K562 (cell line): ENCODE data around the gene ABR. TPM values are rescaled to one million over a fixed set of nuclear protein-coding genes. Genes with fewer than 3 reads are reported as not detected.

Experiments
- BRF1 ChIP-seq: IDR thresholded peaks from 3 replicates; pipeline ENCODE4 v1.6.1; 2011; ENCODE audit warnings: borderline replicate concordance, mild to moderate bottlenecking; ENCODE audit not compliant: insufficient read length; ENCODE audit errors: extremely low read depth
- EP300 ChIP-seq: IDR thresholded peaks from 2 replicates; pipeline ENCODE4 v1.6.1; 2012; ENCODE audit warnings: low read length, improper control_type of control experiment
- FUS ChIP-seq: fragments of 200-400 bp; formaldehyde crosslinking; optimal IDR thresholded peaks from 2 replicates; pipeline ENCODE3; 2017; ENCODE audit warnings: low read depth, low read length
- NFRKB ChIP-seq: fragments of 450-650 bp; IDR thresholded peaks from 2 replicates; pipeline ENCODE4 v1.6.1; 2016; ENCODE audit warnings: low read depth
- PHB ChIP-seq: fragments of 250-450 bp; sonication (Bioruptor Pico); IDR thresholded peaks from 2 replicates; pipeline ENCODE4 v1.5.0; 2021
- POLR3A ChIP-seq: IDR thresholded peaks from 2 replicates; pipeline ENCODE4 v1.6.1; 2011; ENCODE audit warnings: borderline replicate concordance, mild to moderate bottlenecking, moderate library complexity; ENCODE audit not compliant: insufficient read length, insufficient read depth; ENCODE audit errors: extremely low read depth
- PRMT5 ChIP-seq: sonication (generic); formaldehyde crosslinking; IDR thresholded peaks from 2 replicates; pipeline ENCODE4 v1.5.0; 2020; ENCODE audit warnings: missing genetic modification reagents
- PTRF ChIP-seq: fragments of 450-650 bp; IDR thresholded peaks from 2 replicates; pipeline ENCODE4 v1.6.1; 2016; ENCODE audit warnings: mild to moderate bottlenecking, missing genetic modification characterization, missing compliant biosample characterization
- RBM34 ChIP-seq: fragments of 200-400 bp; formaldehyde crosslinking; IDR thresholded peaks from 2 replicates; pipeline ENCODE4 v1.6.1; 2018; ENCODE audit warnings: low read length, borderline replicate concordance; ENCODE audit not compliant: insufficient read depth
- RUNX1 ChIP-seq: sonication (generic); IDR thresholded peaks from 2 replicates; pipeline ENCODE4 v1.6.1; 2016; ENCODE audit warnings: antibody characterized with exemption, low read depth
- TCF3 ChIP-seq: sonication (generic); formaldehyde crosslinking; IDR thresholded peaks from 2 replicates; pipeline ENCODE4 v1.4.0; 2020; ENCODE audit warnings: mild to moderate bottlenecking, missing genetic modification reagents
- ZBED1 ChIP-seq: IDR thresholded peaks from 2 replicates; pipeline ENCODE4 v1.6.1; 2014
- ZNF165 ChIP-seq: fragments of 250-450 bp; sonication (Bioruptor Pico); IDR thresholded peaks from 2 replicates; pipeline ENCODE4 v1.4.0; 2020; ENCODE audit warnings: borderline replicate concordance
- ZNF175 ChIP-seq: fragments of 200-800 bp; sonication (Bioruptor generic); IDR thresholded peaks from 2 replicates; pipeline ENCODE4 v1.6.1; 2016; ENCODE audit warnings: low read depth, mild to moderate bottlenecking, missing genetic modification characterization, missing compliant biosample characterization
- ZNF384 ChIP-seq: IDR thresholded peaks from 2 replicates; pipeline ENCODE4 v1.6.1; 2012; ENCODE audit warnings: low read depth, low read length, improper control_type of control experiment
- polyA plus RNA-seq, 8 experiments: library from polyadenylated mRNA; depleted of rRNA in 4 of 8; stranded (reverse) in 5 of 8; unstranded in 3 of 8; fragments of >200 nt; fragmentation: Nextera tagmentation in 2 of 8; fragmentation: Illumina TruSeq in 1 of 8; extraction: Ambion mirVana in 2 of 8; extraction: Trizol in 1 of 8; gene quantifications; 2 replicates each; pipeline versions ENCODE4 v1.2.1 to v1.2.3, GENCODE V29; 2011 to 2014; ENCODE audit warnings: inconsistent platforms in 1 of 8, missing spikeins in 1 of 8
- total RNA-seq, 7 experiments: library from RNA; depleted of rRNA in 6 of 7; stranded (reverse); fragments of >200 nt in 6 of 7; fragmentation: Illumina TruSeq in 2 of 7; extraction: Trizol in 2 of 7; gene quantifications; 2 replicates each; pipeline versions ENCODE4 v1.2.1 to v1.2.3, GENCODE V29; 2011 to 2021; ENCODE audit warnings: low replicate concordance in 1 of 7
- TF ChIP-seq, protein P1 (sequence below): fragments of 250-450 bp; sonication (Bioruptor Pico); IDR thresholded peaks from 2 replicates; pipeline ENCODE4 v1.4.0; 2020
- TF ChIP-seq, protein P2 (sequence below): fragments of 250-450 bp; sonication (Bioruptor Pico); IDR thresholded peaks from 2 replicates; pipeline ENCODE4 v1.4.0; 2020; ENCODE audit warnings: mild to moderate bottlenecking, moderate library complexity
- TF ChIP-seq, protein P3 (sequence below): fragments of 200-800 bp; sonication (Bioruptor generic); IDR thresholded peaks from 2 replicates; pipeline ENCODE4 v1.6.1; 2017; ENCODE audit warnings: missing genetic modification characterization, missing compliant biosample characterization

Gene ABR
- total and polyA plus RNA-seq, 9 of the 15 experiments (the other 6 are each of a cell fraction or from before 2014, with no cell fraction given): 0.07 to 1.6 (median 0.37) TPM; not detected in 1

DNA sequence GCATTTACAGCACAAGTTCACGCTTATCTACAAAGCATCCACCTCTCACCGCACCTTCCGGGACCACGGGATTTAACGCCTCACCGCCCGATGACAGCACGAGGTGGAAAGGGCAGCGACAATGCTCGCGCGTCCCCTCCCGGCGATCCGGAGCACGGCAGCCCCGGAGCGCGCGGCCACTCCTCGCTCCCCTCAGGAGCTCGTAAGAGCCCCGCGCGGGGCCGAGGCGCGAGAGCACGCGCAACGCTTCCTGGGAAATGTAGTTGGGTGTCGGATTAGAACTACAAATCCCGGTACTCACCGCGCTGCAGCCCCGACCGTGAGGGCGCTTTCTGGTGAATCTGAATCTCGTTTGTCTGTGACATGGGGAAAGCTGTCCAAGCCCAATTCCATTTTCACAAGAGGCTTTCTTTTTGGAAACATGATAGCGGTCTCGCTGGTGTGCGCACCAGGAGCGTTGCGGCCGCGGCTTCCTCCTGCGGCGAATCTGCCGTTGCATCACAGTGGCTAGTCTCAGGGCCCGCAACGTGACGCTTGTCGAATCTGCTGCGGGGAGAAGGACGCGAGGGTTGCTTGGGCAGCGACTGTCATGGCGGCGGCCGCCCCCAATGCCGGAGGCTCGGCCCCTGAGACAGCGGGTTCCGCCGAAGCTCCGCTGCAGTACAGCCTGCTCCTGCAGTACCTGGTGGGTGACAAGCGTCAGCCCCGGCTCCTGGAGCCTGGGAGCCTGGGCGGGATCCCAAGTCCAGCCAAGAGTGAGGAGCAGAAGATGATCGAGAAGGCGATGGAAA, 183.0 kb downstream of the ABR start, which contains the start of gene TIMM22 (continued):
- TF ChIP-seq, protein P1, sequence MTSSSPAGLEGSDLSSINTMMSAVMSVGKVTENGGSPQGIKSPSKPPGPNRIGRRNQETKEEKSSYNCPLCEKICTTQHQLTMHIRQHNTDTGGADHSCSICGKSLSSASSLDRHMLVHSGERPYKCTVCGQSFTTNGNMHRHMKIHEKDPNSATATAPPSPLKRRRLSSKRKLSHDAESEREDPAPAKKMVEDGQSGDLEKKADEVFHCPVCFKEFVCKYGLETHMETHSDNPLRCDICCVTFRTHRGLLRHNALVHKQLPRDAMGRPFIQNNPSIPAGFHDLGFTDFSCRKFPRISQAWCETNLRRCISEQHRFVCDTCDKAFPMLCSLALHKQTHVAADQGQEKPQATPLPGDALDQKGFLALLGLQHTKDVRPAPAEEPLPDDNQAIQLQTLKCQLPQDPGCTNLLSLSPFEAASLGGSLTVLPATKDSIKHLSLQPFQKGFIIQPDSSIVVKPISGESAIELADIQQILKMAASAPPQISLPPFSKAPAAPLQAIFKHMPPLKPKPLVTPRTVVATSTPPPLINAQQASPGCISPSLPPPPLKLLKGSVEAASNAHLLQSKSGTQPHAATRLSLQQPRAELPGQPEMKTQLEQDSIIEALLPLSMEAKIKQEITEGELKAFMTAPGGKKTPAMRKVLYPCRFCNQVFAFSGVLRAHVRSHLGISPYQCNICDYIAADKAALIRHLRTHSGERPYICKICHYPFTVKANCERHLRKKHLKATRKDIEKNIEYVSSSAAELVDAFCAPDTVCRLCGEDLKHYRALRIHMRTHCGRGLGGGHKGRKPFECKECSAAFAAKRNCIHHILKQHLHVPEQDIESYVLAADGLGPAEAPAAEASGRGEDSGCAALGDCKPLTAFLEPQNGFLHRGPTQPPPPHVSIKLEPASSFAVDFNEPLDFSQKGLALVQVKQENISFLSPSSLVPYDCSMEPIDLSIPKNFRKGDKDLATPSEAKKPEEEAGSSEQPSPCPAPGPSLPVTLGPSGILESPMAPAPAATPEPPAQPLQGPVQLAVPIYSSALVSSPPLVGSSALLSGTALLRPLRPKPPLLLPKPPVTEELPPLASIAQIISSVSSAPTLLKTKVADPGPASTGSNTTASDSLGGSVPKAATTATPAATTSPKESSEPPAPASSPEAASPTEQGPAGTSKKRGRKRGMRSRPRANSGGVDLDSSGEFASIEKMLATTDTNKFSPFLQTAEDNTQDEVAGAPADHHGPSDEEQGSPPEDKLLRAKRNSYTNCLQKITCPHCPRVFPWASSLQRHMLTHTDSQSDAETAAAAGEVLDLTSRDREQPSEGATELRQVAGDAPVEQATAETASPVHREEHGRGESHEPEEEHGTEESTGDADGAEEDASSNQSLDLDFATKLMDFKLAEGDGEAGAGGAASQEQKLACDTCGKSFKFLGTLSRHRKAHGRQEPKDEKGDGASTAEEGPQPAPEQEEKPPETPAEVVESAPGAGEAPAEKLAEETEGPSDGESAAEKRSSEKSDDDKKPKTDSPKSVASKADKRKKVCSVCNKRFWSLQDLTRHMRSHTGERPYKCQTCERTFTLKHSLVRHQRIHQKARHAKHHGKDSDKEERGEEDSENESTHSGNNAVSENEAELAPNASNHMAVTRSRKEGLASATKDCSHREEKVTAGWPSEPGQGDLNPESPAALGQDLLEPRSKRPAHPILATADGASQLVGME: no peak
- no peak for TF ChIP-seq ZNF165 (CRISPR knock-in tag)
- TF ChIP-seq ZNF175 (CRISPR knock-in tag): no peak
- TF ChIP-seq, protein P2, sequence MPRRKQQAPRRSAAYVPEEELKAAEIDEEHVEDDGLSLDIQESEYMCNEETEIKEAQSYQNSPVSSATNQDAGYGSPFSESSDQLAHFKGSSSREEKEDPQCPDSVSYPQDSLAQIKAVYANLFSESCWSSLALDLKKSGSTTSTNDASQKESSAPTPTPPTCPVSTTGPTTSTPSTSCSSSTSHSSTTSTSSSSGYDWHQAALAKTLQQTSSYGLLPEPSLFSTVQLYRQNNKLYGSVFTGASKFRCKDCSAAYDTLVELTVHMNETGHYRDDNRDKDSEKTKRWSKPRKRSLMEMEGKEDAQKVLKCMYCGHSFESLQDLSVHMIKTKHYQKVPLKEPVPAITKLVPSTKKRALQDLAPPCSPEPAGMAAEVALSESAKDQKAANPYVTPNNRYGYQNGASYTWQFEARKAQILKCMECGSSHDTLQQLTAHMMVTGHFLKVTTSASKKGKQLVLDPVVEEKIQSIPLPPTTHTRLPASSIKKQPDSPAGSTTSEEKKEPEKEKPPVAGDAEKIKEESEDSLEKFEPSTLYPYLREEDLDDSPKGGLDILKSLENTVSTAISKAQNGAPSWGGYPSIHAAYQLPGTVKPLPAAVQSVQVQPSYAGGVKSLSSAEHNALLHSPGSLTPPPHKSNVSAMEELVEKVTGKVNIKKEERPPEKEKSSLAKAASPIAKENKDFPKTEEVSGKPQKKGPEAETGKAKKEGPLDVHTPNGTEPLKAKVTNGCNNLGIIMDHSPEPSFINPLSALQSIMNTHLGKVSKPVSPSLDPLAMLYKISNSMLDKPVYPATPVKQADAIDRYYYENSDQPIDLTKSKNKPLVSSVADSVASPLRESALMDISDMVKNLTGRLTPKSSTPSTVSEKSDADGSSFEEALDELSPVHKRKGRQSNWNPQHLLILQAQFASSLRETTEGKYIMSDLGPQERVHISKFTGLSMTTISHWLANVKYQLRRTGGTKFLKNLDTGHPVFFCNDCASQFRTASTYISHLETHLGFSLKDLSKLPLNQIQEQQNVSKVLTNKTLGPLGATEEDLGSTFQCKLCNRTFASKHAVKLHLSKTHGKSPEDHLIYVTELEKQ (CRISPR knock-in tag): no peak
- no peak for TF ChIP-seq ZBED1
- TF ChIP-seq, protein P3, sequence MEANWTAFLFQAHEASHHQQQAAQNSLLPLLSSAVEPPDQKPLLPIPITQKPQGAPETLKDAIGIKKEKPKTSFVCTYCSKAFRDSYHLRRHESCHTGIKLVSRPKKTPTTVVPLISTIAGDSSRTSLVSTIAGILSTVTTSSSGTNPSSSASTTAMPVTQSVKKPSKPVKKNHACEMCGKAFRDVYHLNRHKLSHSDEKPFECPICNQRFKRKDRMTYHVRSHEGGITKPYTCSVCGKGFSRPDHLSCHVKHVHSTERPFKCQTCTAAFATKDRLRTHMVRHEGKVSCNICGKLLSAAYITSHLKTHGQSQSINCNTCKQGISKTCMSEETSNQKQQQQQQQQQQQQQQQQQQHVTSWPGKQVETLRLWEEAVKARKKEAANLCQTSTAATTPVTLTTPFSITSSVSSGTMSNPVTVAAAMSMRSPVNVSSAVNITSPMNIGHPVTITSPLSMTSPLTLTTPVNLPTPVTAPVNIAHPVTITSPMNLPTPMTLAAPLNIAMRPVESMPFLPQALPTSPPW (CRISPR knock-in tag): peak; percentile 55; the same call in 1 of the 2 replicates
- TF ChIP-seq POLR3A: no peak
- no peak for TF ChIP-seq FUS
- TF ChIP-seq BRF1: no peak
- TF ChIP-seq EP300: peak; percentile 100
- TF ChIP-seq TCF3: peak; percentile 51
- no peak for TF ChIP-seq PTRF (tag)
- TF ChIP-seq NFRKB: 0 out of 2 replicates have a peak, but pooled peaks have one; percentile 51
- TF ChIP-seq ZNF384: no peak; the same call in 1 of the 2 replicates
- no peak for TF ChIP-seq RUNX1
- TF ChIP-seq PRMT5 (CRISPR knock-in tag): no peak
- no peak for TF ChIP-seq RBM34
- no peak for TF ChIP-seq PHB (CRISPR knock-in tag)
